Measurements from ENCODE around the gene TWSG1.

- TF ChIP-seq GATA2 (IDR thresholded peaks at IDR 0.05; ENCODE audit: low read depth, low read length) (0 out of 2 replicates have a peak, but pooled peaks have one; percentile 41), GATA3 (IDR thresholded peaks at IDR 0.05; ENCODE audit: low read depth, low read length) (no peak)
These were observed 83.6 kb downstream of the TWSG1 start for GRCh38 chr18:9418047-9418690.
